HepG2 (cell line): ENCODE measurements around the gene CYP4A22. TPM values are rescaled to one million over a fixed set of nuclear protein-coding genes. Genes with fewer than 3 reads are reported as not detected.

Experiments used
- ATF3 ChIP-seq: sonication (generic); formaldehyde crosslinking; IDR thresholded peaks from 2 replicates; pipeline ENCODE4 v1.4.0; 2020; ENCODE audit warnings: missing genetic modification reagents
- BCL6 ChIP-seq: IDR thresholded peaks from 2 replicates; pipeline ENCODE4 v1.6.1; 2016; ENCODE audit warnings: missing genetic modification reagents, missing compliant biosample characterization
- CREM ChIP-seq, 2 experiments: sonication (generic) in 1 of 2; formaldehyde crosslinking in 1 of 2; IDR thresholded peaks; 2 replicates each; pipeline versions ENCODE4 v1.4.0 to v1.6.1; 2016 to 2020; ENCODE audit warnings: antibody characterized with exemption in 1 of 2, mild to moderate bottlenecking in 1 of 2, missing genetic modification reagents in 1 of 2
- MLX ChIP-seq: IDR thresholded peaks from 2 replicates; pipeline ENCODE4 v1.6.1; 2016
- MXD1 ChIP-seq: sonication (generic); formaldehyde crosslinking; IDR thresholded peaks from 2 replicates; pipeline ENCODE4 v1.4.0; 2020; ENCODE audit warnings: mild to moderate bottlenecking, missing genetic modification reagents
- NR2F2 ChIP-seq: IDR thresholded peaks from 2 replicates; pipeline ENCODE4 v1.6.1; 2012; ENCODE audit warnings: low read depth, inconsistent platforms, borderline replicate concordance
- PHF8 ChIP-seq: sonication (generic); formaldehyde crosslinking; IDR thresholded peaks from 2 replicates; pipeline ENCODE4 v1.5.0; 2020; ENCODE audit warnings: missing genetic modification reagents
- PPARG ChIP-seq: conservative IDR thresholded peaks from 2 replicates; pipeline ENCODE4 v1.6.1; 2016; ENCODE audit warnings: missing biosample characterization, missing genetic modification reagents
- RFX5 ChIP-seq: IDR thresholded peaks from 2 replicates; pipeline ENCODE4 v1.6.1; 2011; ENCODE audit warnings: low read depth, low read length, improper control_type of control experiment
- SATB2 ChIP-seq: sonication (generic); formaldehyde crosslinking; IDR thresholded peaks from 2 replicates; pipeline ENCODE4 v1.5.0; 2020; ENCODE audit warnings: missing genetic modification reagents
- SNAI1 ChIP-seq: sonication (generic); formaldehyde crosslinking; IDR thresholded peaks from 2 replicates; pipeline ENCODE4 v1.5.0; 2020; ENCODE audit warnings: mild to moderate bottlenecking, missing genetic modification reagents, borderline replicate concordance
- TEF ChIP-seq: sonication (generic); formaldehyde crosslinking; IDR thresholded peaks from 2 replicates; pipeline ENCODE4 v1.5.0; 2020; ENCODE audit warnings: missing genetic modification reagents
- ZBTB37 ChIP-seq: sonication (generic); formaldehyde crosslinking; IDR thresholded peaks from 2 replicates; pipeline ENCODE4 v1.4.0; 2020; ENCODE audit warnings: mild to moderate bottlenecking, missing genetic modification reagents
- ZFP90 ChIP-seq: sonication (generic); formaldehyde crosslinking; IDR thresholded peaks from 2 replicates; pipeline ENCODE4 v1.8.0; 2022; ENCODE audit warnings: missing genetic modification reagents, mild to moderate bottlenecking, inconsistent platforms, borderline replicate concordance
- ZNF142 ChIP-seq: sonication (generic); formaldehyde crosslinking; IDR thresholded peaks from 2 replicates; pipeline ENCODE4 v1.4.0; 2020; ENCODE audit warnings: missing genetic modification reagents
- ZNF343 ChIP-seq: sonication (generic); formaldehyde crosslinking; IDR thresholded peaks from 2 replicates; pipeline ENCODE4 v1.4.0; 2020; ENCODE audit warnings: mild to moderate bottlenecking, missing genetic modification reagents
- polyA plus RNA-seq, 8 experiments: library from polyadenylated mRNA; depleted of rRNA in 3 of 8; stranded (reverse) in 7 of 8; unstranded in 1 of 8; fragments of >200 nt; fragmentation: Illumina TruSeq in 4 of 8; extraction: Trizol in 4 of 8; gene quantifications; 2 replicates each; pipeline versions ENCODE4 v1.2.1 to v1.2.3, GENCODE V29; 2011 to 2016; ENCODE audit warnings: low read depth in 4 of 8, missing spikeins in 1 of 8, mixed read lengths in 1 of 8; ENCODE audit not compliant: insufficient read depth in 1 of 8
- total RNA-seq, 5 experiments: library from RNA; depleted of rRNA; stranded (reverse); fragments of >200 nt; fragmentation: Illumina TruSeq; extraction: Trizol; gene quantifications; 2 replicates each; pipeline ENCODE4 v1.2.3, GENCODE V29; 2016; ENCODE audit warnings: low read depth in 1 of 5
- TF ChIP-seq, protein P1 (sequence below): sonication (generic); formaldehyde crosslinking; IDR thresholded peaks from 2 replicates; pipeline ENCODE4 v1.5.1; 2020; ENCODE audit warnings: mild to moderate bottlenecking, missing genetic modification reagents, moderate library complexity

CYP4A22 gene
- total and polyA plus RNA-seq, 2 of the 13 experiments (the other 11 are each of a cell fraction or from before 2014, with no cell fraction given), result not detected

DNA sequence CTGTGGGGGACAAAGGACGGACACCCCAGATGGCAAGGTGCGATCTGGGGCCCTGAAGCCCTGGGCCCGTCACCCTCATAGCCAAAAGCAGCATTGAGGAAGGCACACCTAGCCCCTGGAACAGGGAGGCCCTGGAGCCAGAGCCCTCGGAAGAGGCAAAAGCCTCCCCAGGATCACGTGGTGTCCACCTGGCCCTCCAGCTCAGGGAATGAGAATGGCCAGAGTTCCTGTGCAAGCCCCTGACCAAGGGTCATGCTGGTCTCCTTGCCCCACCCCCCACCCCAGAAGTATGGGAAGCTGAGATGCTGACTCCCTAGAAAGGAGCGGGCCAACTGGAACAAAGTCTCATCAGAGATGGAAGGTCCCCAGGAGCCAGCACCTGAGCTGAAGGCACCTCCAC is 53.6 kb downstream of the CYP4A22 start (continued):
- TF ChIP-seq, protein P1, sequence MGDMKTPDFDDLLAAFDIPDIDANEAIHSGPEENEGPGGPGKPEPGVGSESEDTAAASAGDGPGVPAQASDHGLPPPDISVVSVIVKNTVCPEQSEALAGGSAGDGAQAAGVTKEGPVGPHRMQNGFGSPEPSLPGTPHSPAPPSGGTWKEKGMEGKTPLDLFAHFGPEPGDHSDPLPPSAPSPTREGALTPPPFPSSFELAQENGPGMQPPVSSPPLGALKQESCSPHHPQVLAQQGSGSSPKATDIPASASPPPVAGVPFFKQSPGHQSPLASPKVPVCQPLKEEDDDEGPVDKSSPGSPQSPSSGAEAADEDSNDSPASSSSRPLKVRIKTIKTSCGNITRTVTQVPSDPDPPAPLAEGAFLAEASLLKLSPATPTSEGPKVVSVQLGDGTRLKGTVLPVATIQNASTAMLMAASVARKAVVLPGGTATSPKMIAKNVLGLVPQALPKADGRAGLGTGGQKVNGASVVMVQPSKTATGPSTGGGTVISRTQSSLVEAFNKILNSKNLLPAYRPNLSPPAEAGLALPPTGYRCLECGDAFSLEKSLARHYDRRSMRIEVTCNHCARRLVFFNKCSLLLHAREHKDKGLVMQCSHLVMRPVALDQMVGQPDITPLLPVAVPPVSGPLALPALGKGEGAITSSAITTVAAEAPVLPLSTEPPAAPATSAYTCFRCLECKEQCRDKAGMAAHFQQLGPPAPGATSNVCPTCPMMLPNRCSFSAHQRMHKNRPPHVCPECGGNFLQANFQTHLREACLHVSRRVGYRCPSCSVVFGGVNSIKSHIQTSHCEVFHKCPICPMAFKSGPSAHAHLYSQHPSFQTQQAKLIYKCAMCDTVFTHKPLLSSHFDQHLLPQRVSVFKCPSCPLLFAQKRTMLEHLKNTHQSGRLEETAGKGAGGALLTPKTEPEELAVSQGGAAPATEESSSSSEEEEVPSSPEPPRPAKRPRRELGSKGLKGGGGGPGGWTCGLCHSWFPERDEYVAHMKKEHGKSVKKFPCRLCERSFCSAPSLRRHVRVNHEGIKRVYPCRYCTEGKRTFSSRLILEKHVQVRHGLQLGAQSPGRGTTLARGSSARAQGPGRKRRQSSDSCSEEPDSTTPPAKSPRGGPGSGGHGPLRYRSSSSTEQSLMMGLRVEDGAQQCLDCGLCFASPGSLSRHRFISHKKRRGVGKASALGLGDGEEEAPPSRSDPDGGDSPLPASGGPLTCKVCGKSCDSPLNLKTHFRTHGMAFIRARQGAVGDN (CRISPR knock-in tag), result peak; percentile 81
- TF ChIP-seq PHF8 (no peak), ZNF343 (CRISPR knock-in tag) (0 out of 2 replicates have a peak, but pooled peaks have one; percentile 38), SATB2 (CRISPR knock-in tag) (no peak), MLX (CRISPR knock-in tag) (no peak), SNAI1 (CRISPR knock-in tag) (no peak), RFX5 (no peak), ZFP90 (CRISPR knock-in tag) (no peak), ZNF142 (CRISPR knock-in tag) (no peak), TEF (CRISPR knock-in tag) (no peak), CREM (IDR thresholded peaks at IDR 0.05) (no peak), CREM (CRISPR knock-in tag; IDR thresholded peaks at IDR 0.05) (no peak), NR2F2 (no peak), ATF3 (CRISPR knock-in tag) (no peak), BCL6 (CRISPR knock-in tag) (no peak), MXD1 (0 out of 2 replicates have a peak, but pooled peaks have one; percentile 51), ZBTB37 (CRISPR knock-in tag) (no peak), PPARG (CRISPR knock-in tag) (no peak)
